22Rv1 (cell line): ENCODE data around the gene RER1.

Experiments used
- CTCF ChIP-seq: fragments of 450-650 bp; IDR thresholded peaks from 2 replicates; pipeline ENCODE4 v1.5.1; 2017; ENCODE audit warnings: mild to moderate bottlenecking
- ZFX ChIP-seq: fragments of 450-650 bp; IDR thresholded peaks from 2 replicates; pipeline ENCODE4 v1.6.1; 2017; ENCODE audit warnings: antibody characterized with exemption, borderline replicate concordance

DNA sequence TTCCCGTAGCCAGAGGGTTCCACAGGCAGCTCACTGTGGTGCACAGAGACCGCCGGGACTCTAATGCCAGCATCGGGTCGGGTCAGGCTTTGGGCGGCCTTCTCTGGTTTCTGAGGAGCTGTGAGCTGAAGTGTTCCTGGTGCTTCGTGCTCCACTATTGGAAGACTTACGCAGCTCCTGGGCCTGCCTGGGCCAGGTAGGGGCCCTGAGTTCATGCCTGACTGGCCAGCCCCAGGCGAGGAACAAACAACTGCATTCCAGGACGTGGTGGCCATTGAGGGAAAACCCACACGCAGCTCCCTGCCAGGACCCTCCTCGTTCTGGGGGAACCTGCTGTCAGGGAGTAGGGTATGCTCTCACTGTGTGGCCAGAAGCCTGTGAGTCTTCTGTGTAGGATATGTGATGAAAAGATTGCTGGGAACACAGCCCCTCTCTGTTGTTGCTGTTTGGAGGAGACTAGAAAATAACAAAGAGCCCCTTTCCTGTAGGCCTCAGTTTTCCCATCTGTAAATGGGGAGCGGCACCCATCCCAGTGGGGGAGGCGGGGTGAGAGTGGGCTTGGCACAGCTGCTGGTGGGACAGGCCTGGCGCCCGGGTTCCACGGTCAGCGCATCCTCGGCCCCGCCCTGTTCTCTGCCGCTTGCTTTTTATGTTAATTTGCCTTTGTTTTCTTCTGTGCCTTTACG, 8.4 kb downstream of the RER1 start:
- TF ChIP-seq CTCF, result no peak
- no peak for TF ChIP-seq ZFX
